ENCODE measurements around the gene IL17RE.

DNA sequence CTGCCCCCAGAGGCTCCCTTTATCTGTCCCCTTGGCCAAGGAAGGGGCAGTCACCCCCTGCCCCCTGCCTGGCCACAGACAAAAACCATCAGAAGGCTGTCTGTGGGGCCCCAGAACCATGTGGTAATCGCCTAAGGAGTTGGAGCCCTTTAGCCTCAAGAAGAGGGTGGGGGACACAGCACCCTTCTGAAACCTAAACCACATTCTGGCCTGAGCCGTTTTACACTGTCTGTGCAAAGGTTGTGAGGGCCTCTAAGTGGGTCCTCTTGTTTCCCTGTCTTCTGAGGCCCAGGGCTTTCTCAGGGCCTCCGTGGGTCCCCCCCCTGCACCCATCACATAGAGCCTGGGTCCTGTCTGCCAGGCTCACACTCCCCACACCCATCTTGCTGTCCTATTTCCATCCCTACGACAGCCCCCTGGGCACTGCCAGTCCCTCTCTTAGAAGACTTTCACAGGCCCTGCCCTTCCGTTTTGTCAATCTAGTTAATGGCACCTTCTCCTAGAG is 41.0 kb upstream of the IL17RE start:
- TF ChIP-seq POLR2A (IDR thresholded peaks at IDR 0.05; ENCODE audit: low read depth, low read length) (no peak), POLR2AphosphoS5 (IDR thresholded peaks at IDR 0.05; ENCODE audit: low read depth, low read length) (no peak), TAF1 (IDR thresholded peaks at IDR 0.05; ENCODE audit: low read depth, low read length) (no peak), POU2F2 (IDR thresholded peaks at IDR 0.05; ENCODE audit: low read depth, low read length) (no peak), PAX5 (IDR thresholded peaks at IDR 0.05; ENCODE audit: insufficient read depth, low read length, severe bottlenecking) (no peak), SPI1 (IDR thresholded peaks at IDR 0.05; ENCODE audit: low read depth, low read length) (no peak)

All from GM12891 (cell line).